GM19455 (cell line): Measurements from ENCODE around the gene DMRTC2.

Experiments
- ATAC-seq: cut with Tn5 transposase; IDR thresholded peaks from one replicate; pipeline ENCODE4 v1.9.1; 2021; ENCODE audit not compliant: unreplicated experiment

The DMRTC2 gene

GRCh38 chr19:41887711-41888382, 43.0 kb downstream of the DMRTC2 start:
- no peak for ATAC-seq

DNA sequence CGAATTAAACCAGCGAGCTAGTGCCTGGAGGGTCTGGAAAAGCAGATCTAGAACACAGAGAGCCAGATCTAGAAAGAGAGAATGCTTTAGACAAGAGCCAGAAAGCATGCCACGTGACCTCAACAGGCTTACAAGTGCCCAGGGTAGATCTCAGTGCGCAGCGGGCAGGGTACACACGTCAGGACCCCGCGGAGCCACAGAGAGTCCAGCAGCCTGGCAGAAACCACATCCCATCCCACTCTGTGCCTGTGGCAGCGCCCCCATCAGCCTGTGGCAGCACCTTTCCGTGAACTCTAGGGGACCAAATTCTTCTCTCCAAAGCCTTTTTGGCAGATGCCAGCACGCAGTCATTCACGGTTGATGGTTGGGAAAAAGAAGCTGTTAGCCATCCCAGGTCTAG, 44.1 kb downstream of the DMRTC2 start:
- ATAC-seq: no peak

DNA sequence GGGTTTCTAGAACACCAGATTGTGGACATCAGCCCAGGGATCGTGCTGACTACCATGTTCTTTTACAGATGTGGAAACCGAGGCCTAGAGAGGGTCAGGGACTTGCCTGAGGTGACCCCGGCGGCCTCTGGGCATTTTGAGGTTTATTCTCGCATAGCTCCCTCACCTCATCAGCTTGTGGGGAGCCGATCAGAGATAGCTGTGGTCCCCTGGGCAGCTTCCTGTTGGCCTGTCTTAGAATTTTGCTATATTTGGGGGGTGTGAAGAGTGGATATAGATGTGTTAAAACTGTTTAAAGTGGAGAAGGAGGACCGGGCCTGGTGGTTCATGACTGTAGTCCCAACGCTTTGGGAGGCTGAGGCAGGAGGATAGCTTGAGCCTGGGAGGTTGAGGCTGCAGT, 45.1 kb downstream of the DMRTC2 start:
- no peak for ATAC-seq

DNA sequence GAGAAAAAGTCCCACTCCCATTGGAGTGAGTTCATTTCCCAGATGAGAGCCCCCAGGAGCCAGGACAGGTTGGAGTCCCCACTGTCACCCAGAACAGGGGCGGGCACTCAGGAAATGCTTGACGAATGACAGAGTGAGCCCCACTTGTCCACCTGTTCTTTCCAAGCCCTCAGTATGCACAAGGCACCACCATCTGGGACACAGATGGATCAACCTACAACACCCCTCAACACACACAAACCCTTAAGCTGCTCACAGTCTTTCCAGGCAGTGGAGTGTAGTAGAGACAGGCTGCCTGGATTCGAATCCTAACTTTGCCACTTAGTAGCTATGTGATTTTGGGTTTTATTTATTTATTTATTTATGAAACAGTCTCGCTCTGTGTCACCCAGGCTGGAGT, 46.1 kb downstream of the DMRTC2 start:
- no peak for ATAC-seq

DNA sequence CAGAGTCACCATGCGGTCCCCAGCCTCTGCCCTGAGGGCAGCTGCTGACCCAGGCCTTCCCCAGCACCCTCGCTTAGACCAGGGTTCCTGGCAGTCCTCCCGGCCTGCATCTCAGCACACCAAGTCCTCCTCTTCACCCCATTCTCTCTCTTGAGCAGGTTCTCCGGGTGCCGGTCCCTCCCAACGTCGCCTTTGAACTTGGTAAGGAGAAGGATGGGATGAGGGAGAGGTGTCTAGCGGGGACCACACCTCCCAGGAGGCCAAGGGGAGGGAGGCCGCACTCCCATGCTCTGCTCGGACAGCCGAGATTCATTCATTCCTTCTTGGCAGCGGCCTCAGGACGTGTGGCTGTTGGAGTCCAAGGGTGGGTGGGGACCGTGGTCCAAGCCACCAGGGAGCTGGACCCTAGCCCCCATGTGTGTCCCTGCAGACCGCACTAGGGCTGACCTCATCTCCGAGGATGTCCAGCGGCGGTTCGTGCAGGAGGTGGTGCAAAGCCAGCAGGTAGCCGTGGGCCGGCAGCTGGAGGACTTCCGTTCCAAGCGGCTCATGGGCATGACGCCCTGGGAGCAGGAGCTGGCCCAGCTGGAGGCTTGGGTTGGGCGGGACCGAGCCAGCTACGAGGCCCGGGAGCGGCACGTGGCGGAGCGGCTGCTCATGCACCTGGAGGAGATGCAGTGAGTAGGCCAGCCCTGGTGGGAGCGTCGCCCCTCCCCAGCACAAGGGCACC, 47.5 kb downstream of the DMRTC2 start:
- no peak for ATAC-seq

- ATAC-seq: no peak
Measured at GRCh38 chr19:41893899-41894298, 49.1 kb downstream of the DMRTC2 start.

DNA sequence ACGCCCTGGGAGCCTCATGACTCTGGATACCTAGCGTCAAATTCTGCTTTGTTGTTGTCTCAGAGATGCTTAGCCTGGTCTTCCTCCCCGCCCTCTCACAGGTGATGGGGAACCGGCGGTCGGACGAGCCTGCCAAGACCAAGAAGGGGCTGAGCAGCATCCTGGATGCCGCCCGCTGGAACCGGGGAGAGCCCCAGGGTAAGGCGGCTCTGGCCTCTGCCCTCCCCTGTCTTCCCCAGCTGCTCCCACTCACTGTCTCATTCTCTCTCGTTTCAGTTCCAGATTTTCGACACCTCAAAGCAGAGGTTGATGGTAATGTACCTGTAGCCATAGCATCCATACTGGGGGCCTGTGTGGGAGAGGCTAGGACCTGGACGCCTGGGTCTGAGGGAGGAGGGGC, 49.5 kb downstream of the DMRTC2 start:
- ATAC-seq: no peak

DNA sequence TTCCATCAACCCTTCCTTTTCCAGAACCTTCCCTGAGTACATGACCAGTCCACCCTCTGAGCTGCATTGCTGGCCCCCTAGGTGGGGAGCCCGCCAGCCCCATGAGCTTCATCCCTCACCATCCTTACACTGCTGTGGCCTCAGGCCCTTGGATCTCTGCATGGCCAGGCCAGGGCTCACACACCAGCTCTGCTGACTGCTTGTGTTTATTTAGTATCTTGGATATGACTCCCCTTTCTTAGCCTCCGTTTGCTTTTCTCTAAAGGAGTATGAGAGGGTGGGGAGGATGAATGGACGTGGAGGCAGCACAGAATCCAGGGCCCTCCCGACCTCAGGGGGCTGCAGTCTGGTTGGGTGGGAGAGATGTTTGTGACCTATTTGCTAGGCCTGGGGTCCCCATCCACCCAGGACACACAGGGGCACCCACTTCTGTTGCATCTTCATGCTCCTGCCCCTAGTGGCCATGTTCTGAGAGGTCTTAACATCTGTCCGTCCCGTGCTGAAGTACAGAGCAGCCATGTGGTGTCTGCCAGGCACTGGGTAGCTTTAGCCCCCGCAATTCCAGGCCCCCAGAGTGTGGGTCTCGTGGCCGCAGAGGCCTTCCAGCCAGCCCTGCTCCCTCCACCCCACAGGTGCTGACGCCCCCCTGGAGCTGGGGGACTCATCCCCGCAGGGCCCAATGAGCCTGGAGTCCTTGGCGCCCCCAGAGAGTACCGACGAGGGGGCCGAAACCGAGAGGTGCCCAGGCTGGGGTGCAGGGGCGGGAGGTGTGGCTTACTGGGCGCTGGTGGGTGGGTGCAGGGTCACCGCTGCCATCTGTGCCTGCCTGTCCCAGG, 51.1 kb downstream of the DMRTC2 start:
- no peak for ATAC-seq

DNA sequence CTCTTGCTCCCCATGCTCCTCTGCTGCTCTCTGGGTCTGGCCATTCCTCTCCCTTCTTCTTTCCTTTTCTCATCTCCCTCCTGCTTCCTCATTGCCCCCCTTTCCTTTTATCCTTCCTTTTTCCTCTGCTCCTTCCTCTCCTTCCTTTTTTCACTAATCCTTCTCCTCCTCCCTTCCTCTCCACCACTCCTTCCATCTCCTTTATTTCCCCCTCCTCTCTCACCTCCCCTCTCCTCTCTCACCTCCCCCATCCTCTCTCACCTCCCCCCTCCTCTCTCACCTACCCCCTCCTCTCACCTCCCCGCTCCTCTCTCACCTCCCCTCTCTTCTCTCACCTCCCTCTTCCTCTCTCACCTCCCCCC, 51.7 kb downstream of the DMRTC2 start:
- ATAC-seq: no peak

DNA sequence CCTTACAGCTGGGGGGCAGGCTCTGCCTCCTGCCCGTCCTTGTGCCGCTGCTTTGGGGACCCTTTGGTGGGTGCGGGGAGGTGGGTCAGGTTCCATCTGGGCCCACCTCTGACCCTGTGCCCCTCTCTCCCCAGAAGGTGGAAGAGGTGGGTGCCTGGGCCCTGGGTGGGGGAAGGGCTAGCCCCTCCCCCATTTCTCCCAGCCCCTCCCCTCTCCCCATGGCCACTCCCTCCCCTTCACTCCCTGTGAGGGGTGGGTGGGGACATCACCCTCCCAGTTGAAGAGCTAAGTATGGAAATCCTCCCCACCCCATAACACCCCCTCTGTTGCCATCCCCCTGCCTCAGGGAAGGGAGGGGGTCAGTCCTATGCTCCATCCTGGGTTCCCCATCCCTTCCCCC, 52.3 kb downstream of the DMRTC2 start:
- no peak for ATAC-seq

GRCh38 chr19:41897820-41898219, 53.0 kb downstream of the DMRTC2 start:
- ATAC-seq: no peak

DNA sequence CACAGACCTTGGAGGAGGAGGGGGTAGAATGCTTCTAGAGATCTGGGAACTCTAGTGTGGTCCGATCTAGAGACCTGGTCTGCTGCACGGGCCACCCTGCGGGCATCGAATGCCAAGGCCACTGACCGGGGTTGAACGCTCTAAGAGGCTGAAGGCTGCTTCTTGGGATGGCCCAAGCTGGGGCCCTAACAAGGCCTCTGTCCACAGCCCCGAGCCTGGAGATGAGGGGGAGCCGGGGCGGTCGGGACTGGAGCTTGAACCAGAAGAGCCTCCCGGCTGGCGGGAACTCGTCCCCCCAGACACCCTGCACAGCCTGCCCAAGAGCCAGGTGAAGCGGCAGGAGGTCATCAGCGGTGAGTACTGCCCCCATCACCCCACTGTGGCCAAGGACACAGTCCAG, 53.4 kb downstream of the DMRTC2 start:
- no peak for ATAC-seq
